ENCODE measurements around the gene ABCF3. TPM values are rescaled to one million over a fixed set of nuclear protein-coding genes. Genes with fewer than 3 reads are reported as not detected.

Gene ABCF3
- total RNA-seq, 2 donors from 2014 or later: 41.8 to 46.1 TPM

DNA sequence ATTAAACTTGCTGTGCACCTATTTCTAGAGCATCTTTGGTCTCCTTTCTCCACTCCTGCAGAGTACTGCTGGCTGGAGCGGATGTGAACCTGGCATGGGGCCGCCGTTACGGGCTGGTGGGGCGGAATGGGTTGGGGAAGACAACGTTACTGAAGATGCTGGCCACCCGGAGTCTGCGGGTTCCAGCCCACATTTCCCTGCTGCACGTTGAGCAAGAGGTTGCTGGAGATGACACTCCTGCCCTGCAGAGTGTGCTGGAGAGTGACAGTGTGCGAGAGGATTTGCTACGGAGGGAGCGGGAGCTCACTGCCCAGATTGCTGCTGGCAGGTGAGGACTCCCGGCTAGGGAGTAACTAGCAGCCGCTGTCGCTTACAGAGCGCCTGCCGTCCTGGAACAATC is 2.1 kb downstream of the ABCF3 start:
- Histone ChIP-seq H3K4me1 (peaks cover 21% of the 10 kb centered on the region), H3K27ac (no peak overlapping the region), H3K36me3 (replicated peaks in 1 of 2; ENCODE audit: insufficient read depth in 1 of 2, low read depth in 2 of 2) (peaks cover 20 to 34% of the 10 kb centered on the region in 2 donors), H3K27me3 (no peaks in the 10 kb centered on the region), H3K4me3 (no peak overlapping the region), H3K9me3 (no peaks in the 10 kb centered on the region)
- no peak for DNase-seq
- no peak for TF ChIP-seq POLR2A (IDR thresholded peaks at IDR 0.05)
- TF ChIP-seq, protein P1, sequence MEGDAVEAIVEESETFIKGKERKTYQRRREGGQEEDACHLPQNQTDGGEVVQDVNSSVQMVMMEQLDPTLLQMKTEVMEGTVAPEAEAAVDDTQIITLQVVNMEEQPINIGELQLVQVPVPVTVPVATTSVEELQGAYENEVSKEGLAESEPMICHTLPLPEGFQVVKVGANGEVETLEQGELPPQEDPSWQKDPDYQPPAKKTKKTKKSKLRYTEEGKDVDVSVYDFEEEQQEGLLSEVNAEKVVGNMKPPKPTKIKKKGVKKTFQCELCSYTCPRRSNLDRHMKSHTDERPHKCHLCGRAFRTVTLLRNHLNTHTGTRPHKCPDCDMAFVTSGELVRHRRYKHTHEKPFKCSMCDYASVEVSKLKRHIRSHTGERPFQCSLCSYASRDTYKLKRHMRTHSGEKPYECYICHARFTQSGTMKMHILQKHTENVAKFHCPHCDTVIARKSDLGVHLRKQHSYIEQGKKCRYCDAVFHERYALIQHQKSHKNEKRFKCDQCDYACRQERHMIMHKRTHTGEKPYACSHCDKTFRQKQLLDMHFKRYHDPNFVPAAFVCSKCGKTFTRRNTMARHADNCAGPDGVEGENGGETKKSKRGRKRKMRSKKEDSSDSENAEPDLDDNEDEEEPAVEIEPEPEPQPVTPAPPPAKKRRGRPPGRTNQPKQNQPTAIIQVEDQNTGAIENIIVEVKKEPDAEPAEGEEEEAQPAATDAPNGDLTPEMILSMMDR (IDR thresholded peaks at IDR 0.05): no peak
- intact Hi-C loops (cut with DNase I): no loop called here
- 84 to 88% methylated on average over 17 of the region's 17 CpGs for WGBS, 2 donors
- no peak for ATAC-seq

DNA sequence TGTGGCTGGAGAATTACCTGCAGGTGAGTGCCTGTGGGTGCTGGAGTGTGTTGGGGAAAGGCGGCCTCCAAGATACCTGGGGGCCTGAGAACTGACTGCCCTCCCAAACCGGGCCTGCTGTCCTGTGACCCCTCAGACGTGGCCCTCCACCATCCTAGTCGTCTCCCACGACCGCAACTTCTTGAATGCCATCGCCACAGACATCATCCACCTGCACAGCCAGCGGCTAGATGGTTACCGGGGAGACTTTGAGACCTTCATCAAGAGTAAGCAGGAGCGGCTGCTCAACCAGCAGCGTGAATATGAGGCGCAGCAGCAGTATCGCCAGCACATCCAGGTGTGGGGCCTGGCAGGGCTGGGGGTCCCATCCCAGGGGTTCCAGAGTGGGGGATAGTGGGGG is 3.4 kb downstream of the ABCF3 start:
- no peak for TF ChIP-seq POLR2A (IDR thresholded peaks at IDR 0.05)
- TF ChIP-seq, protein P1 (IDR thresholded peaks at IDR 0.05): no peak
- intact Hi-C loops (cut with DNase I): no loop called here
- Histone ChIP-seq H3K4me3 (no peak overlapping the region), H3K36me3 (replicated peaks in 1 of 2; ENCODE audit: insufficient read depth in 1 of 2, low read depth in 2 of 2) (peaks cover 24 to 41% of the 10 kb centered on the region in 2 donors), H3K4me1 (peaks cover 21% of the 10 kb centered on the region), H3K9me3 (no peaks in the 10 kb centered on the region), H3K27ac (no peak overlapping the region), H3K27me3 (no peaks in the 10 kb centered on the region)
- no peak for DNase-seq
- no peak for ATAC-seq
- 87 to 89% methylated on average over 12 to 13 of the region's 13 CpGs for WGBS, 2 donors

DNA sequence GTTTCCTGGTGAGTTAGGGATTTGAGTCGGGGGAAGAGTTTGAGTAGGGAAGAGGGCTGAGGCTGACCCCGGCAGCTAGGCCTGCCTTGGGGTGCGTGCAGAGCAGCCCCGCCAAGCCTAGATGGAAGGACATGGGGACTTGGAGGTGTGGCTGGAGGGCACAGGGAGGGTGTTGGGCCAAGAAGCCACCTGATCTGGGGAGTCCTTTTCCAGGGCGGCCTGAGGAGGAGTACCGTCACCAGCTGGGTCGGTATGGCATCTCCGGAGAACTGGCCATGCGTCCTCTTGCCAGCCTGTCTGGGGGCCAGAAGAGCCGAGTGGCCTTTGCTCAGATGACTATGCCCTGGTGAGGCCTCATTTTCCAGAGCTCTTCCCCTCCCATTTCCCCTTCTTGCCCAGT is 6.9 kb downstream of the ABCF3 start:
- 90 to 93% methylated on average over 10 of the region's 10 CpGs for WGBS, 2 donors
- DNase-seq (no peak), ATAC-seq (no peak)
- Histone ChIP-seq H3K9me3 (no peaks in the 10 kb centered on the region), H3K27ac (no peak overlapping the region), H3K4me3 (no peak overlapping the region), H3K27me3 (no peaks in the 10 kb centered on the region), H3K36me3 (replicated peaks in 1 of 2; ENCODE audit: insufficient read depth in 1 of 2, low read depth in 2 of 2) (peaks cover 24 to 44% of the 10 kb centered on the region in 2 donors), H3K4me1 (peaks cover 7% of the 10 kb centered on the region)
- TF ChIP-seq, protein P1 (IDR thresholded peaks at IDR 0.05): no peak
- TF ChIP-seq POLR2A (IDR thresholded peaks at IDR 0.05): no peak
- intact Hi-C loops (cut with DNase I): no loop called here

DNA sequence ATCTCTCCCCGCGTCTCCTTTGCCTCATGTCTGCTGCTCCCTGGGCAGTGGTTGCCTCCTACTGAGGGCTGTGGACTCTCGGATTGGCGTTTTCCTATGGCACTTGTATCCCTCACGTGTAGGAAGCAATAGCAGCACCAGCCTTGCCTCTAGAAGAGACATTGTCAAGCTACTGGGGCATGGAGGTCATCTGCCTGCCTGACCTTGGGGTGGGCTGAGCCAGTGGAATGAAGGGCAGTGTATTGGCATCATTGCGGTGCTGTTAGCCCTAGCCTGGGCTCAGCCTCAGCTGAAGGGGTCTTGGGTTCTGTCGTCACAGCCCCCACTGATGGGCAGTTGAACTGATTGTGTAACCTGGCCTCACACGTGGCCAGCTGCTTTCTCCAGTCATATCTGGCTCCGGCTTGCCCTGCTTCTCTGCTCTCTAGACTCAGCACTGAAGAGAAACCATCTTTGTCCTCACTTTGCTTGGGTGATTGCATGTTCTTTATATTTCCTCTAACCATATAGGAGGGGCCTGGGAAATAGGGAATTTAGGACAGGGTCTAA is 8.1 kb downstream of the ABCF3 start:
- no peak overlapping the region for H3K4me3 ChIP-seq
- intact Hi-C loops (cut with DNase I): no loop called here
- ATAC-seq (no peak), DNase-seq (no peak)
- peaks cover 24 to 40% of the 10 kb centered on the region in 2 donors for H3K36me3 ChIP-seq (replicated peaks in 1 of 2; ENCODE audit: insufficient read depth in 1 of 2, low read depth in 2 of 2)
- 87 to 89% methylated on average over 8 to 9 of the region's 9 CpGs for WGBS, 2 donors
- no peak overlapping the region for H3K27ac ChIP-seq
- no peaks in the 10 kb centered on the region for H3K27me3 ChIP-seq
- TF ChIP-seq, protein P1 (IDR thresholded peaks at IDR 0.05): no peak
- TF ChIP-seq POLR2A (IDR thresholded peaks at IDR 0.05): no peak
- peaks cover 6% of the 10 kb centered on the region for H3K4me1 ChIP-seq
- H3K9me3 ChIP-seq: no peaks in the 10 kb centered on the region

DNA sequence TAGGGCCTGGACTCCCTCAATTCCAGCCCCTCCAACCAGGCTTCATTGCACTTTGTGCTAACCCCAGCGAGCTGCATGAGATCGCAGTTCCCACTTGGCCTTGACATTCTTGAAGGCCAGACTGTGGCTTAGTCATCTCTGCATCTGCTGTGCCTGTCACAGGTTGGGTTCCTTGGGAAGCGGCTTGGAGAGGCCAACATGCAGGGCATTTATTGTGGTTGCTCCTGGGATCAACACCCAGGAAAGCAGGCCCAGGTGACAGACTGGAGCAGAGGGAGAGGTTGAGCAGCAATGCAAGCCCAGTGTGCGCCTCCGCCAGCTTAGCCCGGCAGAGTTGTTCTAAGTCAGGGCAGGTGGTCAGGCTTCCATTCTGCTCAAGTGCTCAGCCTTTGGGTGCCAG is 10.5 kb downstream of the ABCF3 start:
- 60 to 81% methylated on average over 6 of the region's 6 CpGs for WGBS, 2 donors
- DNase-seq: peak in 1 of 4 donors; percentile 31
- peak; percentile 43 for ATAC-seq
- H3K36me3 ChIP-seq (replicated peaks in 1 of 2; ENCODE audit: insufficient read depth in 1 of 2, low read depth in 2 of 2): peaks cover 22 to 24% of the 10 kb centered on the region in 2 donors
- no peak overlapping the region for H3K4me3 ChIP-seq
- TF ChIP-seq, protein P1 (IDR thresholded peaks at IDR 0.05): no peak
- no peak for TF ChIP-seq POLR2A (IDR thresholded peaks at IDR 0.05)
- no peaks in the 10 kb centered on the region for H3K9me3 ChIP-seq
- H3K27me3 ChIP-seq: no peaks in the 10 kb centered on the region
- intact Hi-C loops (cut with DNase I): no loop called here
- no peak overlapping the region for H3K27ac ChIP-seq
- peaks cover 6% of the 10 kb centered on the region for H3K4me1 ChIP-seq
